Measurements from ENCODE around the gene LRP1.

- TF ChIP-seq, protein P1, sequence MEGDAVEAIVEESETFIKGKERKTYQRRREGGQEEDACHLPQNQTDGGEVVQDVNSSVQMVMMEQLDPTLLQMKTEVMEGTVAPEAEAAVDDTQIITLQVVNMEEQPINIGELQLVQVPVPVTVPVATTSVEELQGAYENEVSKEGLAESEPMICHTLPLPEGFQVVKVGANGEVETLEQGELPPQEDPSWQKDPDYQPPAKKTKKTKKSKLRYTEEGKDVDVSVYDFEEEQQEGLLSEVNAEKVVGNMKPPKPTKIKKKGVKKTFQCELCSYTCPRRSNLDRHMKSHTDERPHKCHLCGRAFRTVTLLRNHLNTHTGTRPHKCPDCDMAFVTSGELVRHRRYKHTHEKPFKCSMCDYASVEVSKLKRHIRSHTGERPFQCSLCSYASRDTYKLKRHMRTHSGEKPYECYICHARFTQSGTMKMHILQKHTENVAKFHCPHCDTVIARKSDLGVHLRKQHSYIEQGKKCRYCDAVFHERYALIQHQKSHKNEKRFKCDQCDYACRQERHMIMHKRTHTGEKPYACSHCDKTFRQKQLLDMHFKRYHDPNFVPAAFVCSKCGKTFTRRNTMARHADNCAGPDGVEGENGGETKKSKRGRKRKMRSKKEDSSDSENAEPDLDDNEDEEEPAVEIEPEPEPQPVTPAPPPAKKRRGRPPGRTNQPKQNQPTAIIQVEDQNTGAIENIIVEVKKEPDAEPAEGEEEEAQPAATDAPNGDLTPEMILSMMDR (IDR thresholded peaks at IDR 0.05; ENCODE audit: low read depth, low read length): peak; percentile 2
- no peak for TF ChIP-seq POLR2A (IDR thresholded peaks at IDR 0.05; ENCODE audit: extremely low read depth, insufficient read length)
These were observed 112.0 kb downstream of the LRP1 start for GRCh38 chr12:57240066-57240921.
